ENCODE measurements around the gene LMAN2. TPM values are rescaled to one million over a fixed set of nuclear protein-coding genes. Genes with fewer than 3 reads are reported as not detected.

Gene LMAN2
- total RNA-seq, 6 donors from 2014 or later = 134 to 263 (median 177) TPM

DNA sequence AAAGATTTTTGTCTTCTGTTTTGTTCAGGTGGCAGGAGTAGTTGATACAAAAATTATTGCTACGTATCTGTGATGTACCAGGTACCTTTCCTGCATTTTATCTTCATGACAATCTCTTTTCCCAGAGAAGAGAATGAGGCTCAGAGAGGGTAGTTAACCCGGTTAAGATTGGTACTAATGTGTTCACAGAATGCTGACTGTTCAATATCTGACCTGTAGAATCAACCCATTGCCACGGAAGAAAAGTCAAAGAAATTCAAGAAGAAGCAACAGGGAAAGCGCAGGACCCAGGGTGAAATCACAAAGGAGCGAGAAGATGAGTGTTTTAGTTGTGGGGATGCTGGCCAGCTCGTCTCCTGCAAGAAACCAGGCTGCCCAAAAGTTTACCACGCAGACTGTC is 59.7 kb downstream of the LMAN2 start:
- Histone ChIP-seq H3K9me3 (no peaks in the 10 kb centered on the region), H3K4me3 (no peak overlapping the region), H3K27ac (no peak overlapping the region), H3K4me1 (peaks cover 5 to 13% (median 11%) of the 10 kb centered on the region in 4 donors), H3K27me3 (no peaks in the 10 kb centered on the region), H3K36me3 (peaks cover 27 to 90% (median 69%) of the 10 kb centered on the region in 4 donors)
- no peak for TF ChIP-seq POLR2AphosphoS5 (IDR thresholded peaks at IDR 0.05)
- 95 to 96% methylated on average over 7 of the region's 7 CpGs for WGBS, 2 donors
- no peak for DNase-seq
- ATAC-seq (ENCODE audit: low FRiP score in 2 of 2) = no peak

DNA sequence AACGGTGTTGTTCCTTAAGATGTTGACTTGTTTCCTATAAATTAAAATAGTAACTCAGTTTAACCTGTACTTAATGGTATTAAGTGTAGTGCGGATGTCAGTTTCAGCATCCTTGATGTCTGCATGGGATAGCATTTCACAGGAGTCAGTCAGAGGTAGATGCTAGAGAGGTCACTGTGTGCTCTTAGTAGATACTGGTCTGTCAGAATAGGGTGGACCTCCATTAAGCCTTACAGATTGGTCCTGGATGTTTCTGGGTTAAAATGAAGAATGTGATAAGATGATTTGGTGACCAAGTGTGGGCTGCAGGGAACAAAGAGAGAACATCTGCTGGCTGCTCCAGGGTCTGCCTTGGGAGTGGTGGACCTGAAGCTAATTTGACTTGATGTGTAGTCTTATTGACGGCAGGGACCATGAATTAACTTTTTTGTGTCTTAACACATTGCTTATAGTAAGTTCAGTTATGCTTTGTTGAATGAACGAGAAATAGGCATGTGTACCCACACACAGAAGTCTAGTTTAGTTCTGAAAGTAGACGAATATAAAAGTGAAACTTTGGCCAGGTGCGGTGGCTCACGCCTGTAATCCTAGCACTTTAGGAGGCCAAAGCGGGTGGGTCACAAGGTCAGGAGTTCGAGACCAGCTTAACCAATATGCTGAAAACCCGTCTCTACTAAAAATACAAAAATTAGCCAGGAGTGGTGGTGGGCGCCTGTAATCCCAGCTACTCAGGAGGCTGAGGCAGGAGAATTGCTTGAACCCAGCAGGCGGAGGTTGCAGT is 60.5 kb downstream of the LMAN2 start:
- DNase-seq (no peak), ATAC-seq (ENCODE audit: low FRiP score in 2 of 2) (no peak)
- Histone ChIP-seq H3K36me3 (peaks cover 27 to 96% (median 75%) of the 10 kb centered on the region in 4 donors), H3K27me3 (no peaks in the 10 kb centered on the region), H3K4me3 (no peak overlapping the region), H3K9me3 (no peaks in the 10 kb centered on the region), H3K27ac (no peak overlapping the region), H3K4me1 (peaks cover 0 to 6% (median 4%) of the 10 kb centered on the region in 4 donors)
- TF ChIP-seq EP300 (IDR thresholded peaks at IDR 0.05) (no peak), POLR2AphosphoS5 (IDR thresholded peaks at IDR 0.05) (no peak), POLR2A (IDR thresholded peaks at IDR 0.05) (no peak)
- TF ChIP-seq, protein P1, sequence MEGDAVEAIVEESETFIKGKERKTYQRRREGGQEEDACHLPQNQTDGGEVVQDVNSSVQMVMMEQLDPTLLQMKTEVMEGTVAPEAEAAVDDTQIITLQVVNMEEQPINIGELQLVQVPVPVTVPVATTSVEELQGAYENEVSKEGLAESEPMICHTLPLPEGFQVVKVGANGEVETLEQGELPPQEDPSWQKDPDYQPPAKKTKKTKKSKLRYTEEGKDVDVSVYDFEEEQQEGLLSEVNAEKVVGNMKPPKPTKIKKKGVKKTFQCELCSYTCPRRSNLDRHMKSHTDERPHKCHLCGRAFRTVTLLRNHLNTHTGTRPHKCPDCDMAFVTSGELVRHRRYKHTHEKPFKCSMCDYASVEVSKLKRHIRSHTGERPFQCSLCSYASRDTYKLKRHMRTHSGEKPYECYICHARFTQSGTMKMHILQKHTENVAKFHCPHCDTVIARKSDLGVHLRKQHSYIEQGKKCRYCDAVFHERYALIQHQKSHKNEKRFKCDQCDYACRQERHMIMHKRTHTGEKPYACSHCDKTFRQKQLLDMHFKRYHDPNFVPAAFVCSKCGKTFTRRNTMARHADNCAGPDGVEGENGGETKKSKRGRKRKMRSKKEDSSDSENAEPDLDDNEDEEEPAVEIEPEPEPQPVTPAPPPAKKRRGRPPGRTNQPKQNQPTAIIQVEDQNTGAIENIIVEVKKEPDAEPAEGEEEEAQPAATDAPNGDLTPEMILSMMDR (IDR thresholded peaks at IDR 0.05) = no peak
- 97% methylated on average over 12 of the region's 12 CpGs for WGBS, 2 donors

DNA sequence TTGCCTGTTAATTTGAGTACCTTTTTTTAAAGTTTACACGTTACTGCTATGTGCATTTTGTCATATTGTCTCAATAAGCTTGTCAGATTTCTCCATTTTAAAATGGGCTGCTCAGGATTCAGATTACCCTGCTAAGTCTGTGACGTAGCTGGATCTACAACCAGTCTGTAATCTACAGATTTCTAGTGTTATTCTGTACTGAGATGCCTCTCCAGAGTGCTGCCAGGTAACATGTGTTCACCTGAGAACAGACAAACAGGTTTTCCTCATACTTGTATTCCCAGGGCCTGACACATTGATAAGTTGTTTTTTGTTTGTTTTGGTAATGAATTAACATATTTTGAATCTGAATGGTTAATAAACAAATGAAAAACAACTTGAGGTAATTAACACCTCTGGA is 63.3 kb downstream of the LMAN2 start:
- no peaks in the 10 kb centered on the region for H3K4me1 ChIP-seq
- TF ChIP-seq, protein P1 (IDR thresholded peaks at IDR 0.05) = no peak
- TF ChIP-seq EP300 (IDR thresholded peaks at IDR 0.05) (no peak), POLR2A (IDR thresholded peaks at IDR 0.05) (no peak), POLR2AphosphoS5 (IDR thresholded peaks at IDR 0.05) (no peak)
- ATAC-seq (ENCODE audit: low FRiP score in 2 of 2) = no peak
- DNase-seq = no peak
- WGBS, 2 donors = 88% methylated on average over 2 of the region's 2 CpGs
- H3K27me3 ChIP-seq = no peaks in the 10 kb centered on the region
- H3K27ac ChIP-seq = no peak overlapping the region
- H3K9me3 ChIP-seq = no peaks in the 10 kb centered on the region
- no peak overlapping the region for H3K4me3 ChIP-seq
- peaks cover 38 to 97% (median 75%) of the 10 kb centered on the region in 4 donors for H3K36me3 ChIP-seq

Other genes starting within 250 kb of the LMAN2 start
- 10 to 100 TPM; 33.0 to 69.1 (median 55.7) TPM for gene NSD1, start 217.9 kb downstream of the LMAN2 start, total RNA-seq
- 10 to 100 TPM; 26.8 to 92.2 (median 50.3) TPM for gene RAB24, start 47.9 kb downstream of the LMAN2 start, total RNA-seq
- gene PRELID1, start 47.9 kb downstream of the LMAN2 start, total RNA-seq = 100 to 1,000 TPM in 2 of 6 donors, 10 to 100 TPM in 4; 45.1 to 132 (median 86.8) TPM
- 10 to 100 TPM in 4 of 6 donors, 1 to 10 TPM in 2; 8.8 to 29.5 (median 13.6) TPM for gene MXD3, start 39.8 kb downstream of the LMAN2 start, total RNA-seq
- gene RGS14, start 6.3 kb upstream of the LMAN2 start, total RNA-seq = 10 to 100 TPM; 11.9 to 39.1 (median 26.6) TPM
- not detected for gene SLC34A1, start 32.8 kb upstream of the LMAN2 start, total RNA-seq
- gene PFN3, start 49.0 kb upstream of the LMAN2 start, total RNA-seq = not detected
- gene F12, start 57.9 kb upstream of the LMAN2 start, total RNA-seq = 1 to 10 TPM in 4 of 6 donors, under 1 TPM in 1, not detected in 1; 0.91 to 7.8 (median 2.1) TPM
- 10 to 100 TPM; 26.8 to 85.9 (median 56.6) TPM for gene GRK6, start 75.0 kb upstream of the LMAN2 start, total RNA-seq
- 1 to 10 TPM; 1.6 to 9.2 (median 3.4) TPM for gene PRR7, start 95.1 kb upstream of the LMAN2 start, total RNA-seq
- gene DBN1, start 122.0 kb upstream of the LMAN2 start, total RNA-seq = 10 to 100 TPM; 17.0 to 55.6 (median 30.1) TPM
- gene PDLIM7, start 145.9 kb upstream of the LMAN2 start, total RNA-seq = 100 to 1,000 TPM in 1 of 6 donors, 10 to 100 TPM in 5; 32.0 to 142 (median 75.8) TPM
- gene DOK3, start 158.2 kb upstream of the LMAN2 start, total RNA-seq = 100 to 1,000 TPM in 1 of 6 donors, 10 to 100 TPM in 5; 17.4 to 113 (median 75.9) TPM
- 100 to 1,000 TPM in 2 of 6 donors, 10 to 100 TPM in 4; 82.0 to 150 (median 91.9) TPM for gene DDX41, start 165.3 kb upstream of the LMAN2 start, total RNA-seq
- 100 to 1,000 TPM in 2 of 6 donors, 10 to 100 TPM in 4; 45.1 to 421 (median 91.4) TPM for gene FAM193B, start 202.9 kb upstream of the LMAN2 start, total RNA-seq
- gene TMED9, start 240.5 kb upstream of the LMAN2 start, total RNA-seq = 100 to 1,000 TPM in 3 of 6 donors, 10 to 100 TPM in 3; 28.3 to 187 (median 110) TPM
- gene B4GALT7, start 248.5 kb upstream of the LMAN2 start, total RNA-seq = 10 to 100 TPM; 17.2 to 30.4 (median 23.0) TPM